ENCODE measurements around the gene SMIM20. TPM values are rescaled to one million over a fixed set of nuclear protein-coding genes. Genes with fewer than 3 reads are reported as not detected.

Gene SMIM20
- total and polyA plus RNA-seq, 9 of the 15 experiments (the other 6 are each of a cell fraction or from before 2014, with no cell fraction given) = 25.1 to 51.0 (median 38.9) TPM

- Histone ChIP-seq H3K9me1 (ENCODE audit: control insufficient read depth, insufficient read depth, low read length) (no peaks in the 10 kb centered on the region), H3K9ac (ENCODE audit: insufficient read depth in 1 of 2, low read depth in 2 of 2, low read length in 2 of 2) (no peak overlapping the region), H4K20me1 (replicated peaks; ENCODE audit: control insufficient read depth, insufficient read depth, low read length) (0 out of 2 replicates have a peak, but pooled peaks cover 3% of the 10 kb centered on the region), H3K27ac (ENCODE audit: extremely low read depth, low read depth, low read length) (no peak overlapping the region), H3K4me1 (replicated peaks in 1 of 2; ENCODE audit: control insufficient read depth in 2 of 2, insufficient read depth in 2 of 2, low read length in 2 of 2) (no peaks in the 10 kb centered on the region), H2AFZ (ENCODE audit: low read depth, low read length) (no peak overlapping the region), H3K27me3 (ENCODE audit: control insufficient read depth in 2 of 2, insufficient read depth in 2 of 2, low read length in 2 of 2) (peaks cover 13 to 35% of the 10 kb centered on the region in 2 experiments), H3K36me3 (ENCODE audit: control insufficient read depth, insufficient read depth, low read length) (no peaks in the 10 kb centered on the region), H3K79me2 (ENCODE audit: control insufficient read depth, insufficient read depth, low read length) (no peaks in the 10 kb centered on the region), H3K4me2 (ENCODE audit: insufficient read depth, low read length) (no peak overlapping the region), H3K9me3 (replicated peaks; ENCODE audit: control insufficient read depth, insufficient read depth, low read depth, low read length) (no peaks in the 10 kb centered on the region), H3K4me3 (no peak overlapping the region)
- TF ChIP-seq ZNF444 (CRISPR knock-in tag; IDR thresholded peaks at IDR 0.05) (no peak), POLR3G (IDR thresholded peaks at IDR 0.05; ENCODE audit: extremely low read depth, insufficient read length, insufficient replicate concordance) (no peak), STAT5B (CRISPR knock-in tag; IDR thresholded peaks at IDR 0.05) (no peak), ARID2 (IDR thresholded peaks at IDR 0.05) (no peak), RNF2 (IDR thresholded peaks at IDR 0.05) (no peak), POLR3A (IDR thresholded peaks at IDR 0.05; ENCODE audit: borderline replicate concordance, extremely low read depth, insufficient read depth, insufficient read length) (no peak), ID3 (CRISPR knock-in tag; IDR thresholded peaks at IDR 0.05) (no peak), ID3 (tag; IDR thresholded peaks at IDR 0.05) (no peak), ZBTB8A (IDR thresholded peaks at IDR 0.05; ENCODE audit: partially characterized antibody) (no peak), MEF2A (IDR thresholded peaks at IDR 0.05; ENCODE audit: control insufficient read depth, low read depth, low read length) (no peak), ZNF274 (IDR thresholded peaks at IDR 0.05; ENCODE audit: borderline replicate concordance, low read depth, low read length) (no peak), TOE1 (IDR thresholded peaks at IDR 0.05; ENCODE audit: borderline replicate concordance) (no peak), TOE1 (CRISPR knock-in tag; IDR thresholded peaks at IDR 0.05; ENCODE audit: borderline replicate concordance, low read depth) (no peak), CCAR2 (IDR thresholded peaks at IDR 0.05; ENCODE audit: low read depth, low read length) (no peak), SNAPC5 (CRISPR knock-in tag; IDR thresholded peaks at IDR 0.05) (no peak), HMG20B (CRISPR knock-in tag; IDR thresholded peaks at IDR 0.05) (no peak), SOX6 (IDR thresholded peaks at IDR 0.05) (no peak), ZNF766 (CRISPR knock-in tag; conservative IDR thresholded peaks at IDR 0.05) (no peak), ETV5 (CRISPR knock-in tag; IDR thresholded peaks at IDR 0.05; ENCODE audit: low read depth) (no peak)
- FAIRE-seq = no peak
- WGBS (ENCODE audit: insufficient coverage, low coverage, missing lambda C conversion rate) = 2% methylated on average over 10 of the region's 10 CpGs
- ChIA-PET POLR2A (no interaction called here), CTCF (ENCODE audit: low intra/inter-chr PET ratio) (no interaction called here)
- in situ Hi-C loops (cut with MboI) (no loop called here), intact Hi-C loops (cut with micrococcal nuclease) (no loop called here)
- no peak for ATAC-seq
- no peak for DNase-seq (ENCODE audit: extremely low read depth in 1 of 4, low spot score in 3 of 4)
- BruUV-seq (replicated peaks) = no TSS peak
These were observed 13.0 kb upstream of the SMIM20 start for GRCh38 chr4:25901030-25901430.
